Activated T-cell treated with anti-CD3 and anti-CD28 coated beads, Interleukin-2, amount 50 U/mL, for 48 hours (primary cell): ENCODE results near the gene TTC1.
"Not testable (repeated sequence)": the region's sequence is repeated elsewhere in the genome, so short reads cannot be mapped to it uniquely, and the experiment has no call there.

ENCODE experiments used
- DNase-seq, 2 experiments: peaks; one replicate each; pipeline ENCODE4 v3.0.0-alpha.2; 2020

TTC1 gene

DNA sequence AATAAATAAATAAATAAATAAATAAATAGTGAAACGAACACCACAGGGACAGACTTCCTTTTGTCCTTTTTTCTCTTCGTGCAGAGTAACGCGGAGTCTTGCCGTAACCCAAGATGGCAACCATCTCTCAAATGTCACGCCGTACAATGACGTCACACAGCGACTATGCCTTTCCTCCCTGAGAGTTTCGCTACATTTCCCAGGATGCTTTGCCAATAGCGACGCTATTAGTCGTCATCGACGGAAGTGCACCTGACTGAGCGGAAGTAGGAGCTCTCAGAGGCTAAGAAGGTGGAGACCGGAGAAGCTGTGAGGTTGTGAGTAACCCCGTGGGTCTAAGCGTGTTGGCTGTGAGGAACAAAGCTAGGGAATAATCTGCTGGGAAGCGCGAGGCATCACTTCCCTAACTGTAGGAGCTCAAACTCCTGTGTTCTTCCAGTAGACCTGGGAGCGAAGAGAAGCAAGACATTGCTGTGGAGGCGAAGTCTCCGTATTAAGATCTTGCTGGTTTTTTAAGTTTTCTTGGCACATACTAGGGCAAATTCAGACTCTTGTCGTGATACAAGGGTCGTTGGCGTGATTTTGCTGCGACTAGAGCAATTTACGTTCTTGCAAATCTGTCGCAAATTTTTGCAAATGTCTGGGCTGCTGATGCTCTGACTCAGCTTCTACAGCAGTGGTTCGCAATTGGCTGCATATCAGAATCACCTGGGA is at the start of gene TTC1:
TSS of gene TTC1 (plus strand) at position 263 of the 714 bp plus-strand sequence. CDS start 1,390 bp downstream, outside the sequence.
- peak; percentile 88 to 89 for DNase-seq

DNA sequence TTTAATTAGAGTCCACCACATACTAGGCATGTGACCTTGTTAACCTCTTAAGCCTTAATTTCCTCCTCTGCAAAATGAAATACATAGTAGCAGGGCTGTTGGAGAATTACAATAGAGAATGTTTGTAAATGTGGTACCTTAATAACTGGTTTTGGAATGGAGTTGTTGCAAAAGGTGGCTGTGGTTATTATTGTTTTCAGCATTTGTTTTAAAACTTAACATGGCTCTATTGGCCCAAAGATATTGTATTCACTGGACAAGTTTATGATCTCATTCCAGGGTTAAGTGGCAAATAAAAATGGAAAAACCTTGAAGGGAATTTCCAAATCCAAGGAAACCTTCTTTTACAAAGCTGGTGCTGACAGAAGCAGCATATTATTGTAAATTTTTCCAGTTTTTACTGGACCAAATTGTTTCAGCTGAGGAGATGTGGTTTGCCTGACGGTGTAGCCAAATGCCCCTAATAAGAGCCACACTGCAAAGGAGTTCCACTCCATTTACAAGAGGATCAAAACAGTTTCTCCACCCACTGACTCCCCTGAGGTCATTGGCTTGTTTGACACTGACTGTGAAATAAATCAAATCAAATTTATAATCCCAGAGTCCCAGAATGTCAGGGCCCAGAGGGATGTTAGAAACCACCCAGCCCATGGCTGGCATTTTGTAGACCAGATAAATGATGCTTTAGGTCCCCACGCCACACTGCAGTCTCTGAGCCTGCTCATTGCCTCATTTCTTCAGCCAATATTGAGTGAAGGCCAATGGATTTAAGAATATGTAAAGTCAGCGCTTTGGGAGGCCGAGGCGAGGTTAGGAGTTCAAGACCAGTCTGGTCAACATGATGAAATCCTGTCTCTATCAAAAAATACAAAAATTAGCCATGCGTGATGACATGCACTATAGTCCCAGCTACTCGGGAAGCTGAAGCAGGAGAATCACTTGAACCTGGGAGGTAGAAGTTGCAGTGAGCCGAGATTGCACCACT is 47.5 kb upstream of the TTC1 start:
- DNase-seq = no peak

DNA sequence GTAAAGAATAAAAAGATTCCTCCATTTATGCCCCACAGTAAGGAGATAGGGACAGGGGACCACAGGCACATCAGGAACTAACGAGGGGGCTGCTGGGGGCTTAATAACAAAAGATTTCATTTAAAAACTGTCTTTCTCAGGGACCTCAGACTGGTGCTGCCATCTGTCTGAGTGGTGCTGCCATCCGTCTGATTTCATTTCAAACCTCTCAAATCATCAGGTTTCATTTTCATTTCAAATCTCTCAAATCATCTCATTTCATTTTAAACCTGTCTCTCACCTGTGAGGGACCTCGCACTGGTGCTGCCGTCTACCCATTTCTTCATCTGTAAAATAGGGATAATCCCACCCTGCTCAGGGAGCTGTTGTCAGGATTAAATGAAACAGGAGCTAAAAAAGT is 46.7 kb upstream of the TTC1 start:
- DNase-seq = no peak

DNA sequence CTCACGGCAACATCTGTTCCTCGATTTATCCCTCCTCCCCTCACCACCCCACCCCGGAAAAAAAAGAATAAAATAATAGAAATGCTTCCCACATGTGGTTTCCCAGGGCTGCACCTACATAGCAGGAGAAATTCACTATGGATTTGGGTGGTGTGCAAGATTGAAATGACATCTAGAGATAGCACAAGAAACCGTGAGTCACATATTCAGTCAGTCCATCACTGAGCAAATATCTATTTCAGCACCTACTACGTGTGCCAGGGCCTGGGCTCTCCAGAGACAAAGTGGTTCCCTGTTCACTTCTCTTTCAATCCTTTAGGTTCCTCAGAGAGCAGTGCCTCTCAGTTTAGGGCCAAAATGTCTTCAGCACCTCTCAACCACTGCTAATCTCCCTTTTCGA is 45.0 kb upstream of the TTC1 start:
- DNase-seq = no peak

- DNase-seq = peak; percentile 42 to 44
These were observed 43.7 kb upstream of the TTC1 start for GRCh38 chr5:159965031-159965837.

- not testable (repeated sequence) for DNase-seq
These were observed 43.2 kb upstream of the TTC1 start for GRCh38 chr5:159965838-159966128.

GRCh38 chr5:159969966-159970365 is 39.0 kb upstream of the TTC1 start:
- DNase-seq = no peak

- no peak for DNase-seq
These were observed 37.9 kb upstream of the TTC1 start for GRCh38 chr5:159971038-159971437.

DNA sequence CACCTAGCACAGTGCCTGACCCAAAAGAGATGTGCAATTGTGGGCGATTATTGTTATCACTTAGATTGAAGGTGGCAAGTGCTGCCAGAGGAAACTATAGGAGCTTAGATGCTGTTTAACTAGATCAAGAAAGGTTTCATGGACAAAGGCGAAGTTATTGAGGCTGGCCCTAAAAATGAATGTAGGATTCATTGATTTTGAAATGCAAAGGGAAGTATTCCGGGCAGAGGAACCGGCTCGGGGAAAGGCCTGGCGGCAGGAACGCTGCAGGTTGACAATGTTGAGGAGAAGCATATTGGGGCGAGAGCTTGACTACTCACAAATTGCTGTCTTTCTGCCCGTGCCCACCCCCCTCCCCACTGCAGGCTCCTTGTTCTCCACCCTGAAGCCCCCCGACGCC is 37.4 kb upstream of the TTC1 start:
- no peak for DNase-seq

DNA sequence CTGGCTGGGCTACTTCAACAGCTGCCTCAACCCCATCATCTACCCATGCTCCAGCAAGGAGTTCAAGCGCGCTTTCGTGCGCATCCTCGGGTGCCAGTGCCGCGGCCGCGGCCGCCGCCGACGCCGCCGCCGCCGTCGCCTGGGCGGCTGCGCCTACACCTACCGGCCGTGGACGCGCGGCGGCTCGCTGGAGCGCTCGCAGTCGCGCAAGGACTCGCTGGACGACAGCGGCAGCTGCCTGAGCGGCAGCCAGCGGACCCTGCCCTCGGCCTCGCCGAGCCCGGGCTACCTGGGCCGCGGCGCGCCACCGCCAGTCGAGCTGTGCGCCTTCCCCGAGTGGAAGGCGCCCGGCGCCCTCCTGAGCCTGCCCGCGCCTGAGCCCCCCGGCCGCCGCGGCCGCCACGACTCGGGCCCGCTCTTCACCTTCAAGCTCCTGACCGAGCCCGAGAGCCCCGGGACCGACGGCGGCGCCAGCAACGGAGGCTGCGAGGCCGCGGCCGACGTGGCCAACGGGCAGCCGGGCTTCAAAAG is 36.9 kb upstream of the TTC1 start:
- DNase-seq = peak in 1 of 2 experiments; percentile 25

DNA sequence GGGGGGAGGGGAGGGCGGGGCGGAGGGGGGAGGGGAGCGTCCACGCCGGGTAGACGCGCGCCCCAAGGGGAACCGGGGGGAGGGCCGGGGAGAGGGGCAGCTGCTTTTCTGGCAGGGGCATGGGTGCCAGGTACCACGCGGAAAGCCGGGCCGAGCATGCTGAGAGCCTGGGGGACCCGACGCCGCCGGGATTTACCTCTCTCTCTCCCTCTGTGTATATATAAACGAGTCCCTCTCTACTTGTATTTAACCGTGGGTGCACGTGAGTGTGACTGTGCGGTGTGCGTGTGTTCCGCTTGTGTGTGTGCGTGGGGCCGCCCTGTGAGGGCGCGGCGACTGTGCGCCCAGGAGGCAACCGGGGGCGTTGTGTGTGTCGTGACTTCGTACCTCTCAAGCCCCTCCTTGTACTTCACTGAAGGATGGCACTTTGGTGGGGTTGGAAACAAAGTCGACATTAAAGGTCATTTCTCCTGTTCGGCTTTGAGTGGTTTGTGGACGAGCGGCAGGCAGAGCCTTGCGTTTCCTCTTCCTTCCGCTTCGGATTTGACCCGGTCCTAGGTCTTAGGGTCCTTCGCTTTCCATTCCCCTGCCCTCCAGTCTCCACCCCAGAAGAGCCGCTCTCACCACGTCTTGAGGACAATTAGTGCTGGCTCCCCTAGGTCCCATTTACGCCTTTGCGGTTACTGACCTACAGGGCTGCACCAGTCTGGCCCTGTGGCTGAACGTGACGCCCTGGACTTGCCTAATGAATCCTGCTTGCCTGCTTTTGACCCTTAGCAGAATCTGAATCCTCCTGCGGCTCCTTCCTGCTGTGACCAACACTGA is 36.2 kb upstream of the TTC1 start:
- DNase-seq = no peak

DNA sequence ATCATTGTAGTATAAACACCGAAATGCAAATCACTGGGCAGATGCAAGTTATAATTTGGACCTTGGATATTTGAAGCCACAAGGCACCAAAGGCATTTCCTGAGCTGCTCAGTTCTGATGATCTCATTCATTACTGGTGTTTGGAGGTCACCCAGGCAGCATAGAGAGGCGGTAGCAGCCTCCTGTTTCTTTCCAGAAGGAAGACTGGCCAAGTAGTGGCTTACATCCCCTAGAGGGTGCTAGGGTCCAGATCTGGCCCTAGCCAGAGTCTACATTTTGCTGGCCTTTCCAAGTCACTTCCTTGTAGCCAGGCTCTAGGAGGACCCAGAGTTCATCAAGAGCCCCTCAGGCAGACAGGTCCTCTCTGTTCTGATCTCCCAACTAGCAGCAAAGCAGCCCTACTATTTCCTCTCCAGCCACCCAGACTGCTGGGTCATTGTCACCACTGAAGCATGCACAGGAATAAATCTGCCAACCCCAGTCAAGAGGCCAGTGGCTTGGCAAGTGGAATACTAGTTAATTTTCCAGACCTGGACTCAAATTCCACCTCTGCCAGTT is 33.4 kb upstream of the TTC1 start:
- no peak for DNase-seq

- DNase-seq = no peak
These were observed 32.0 kb upstream of the TTC1 start for GRCh38 chr5:159976921-159977320.

- DNase-seq = no peak
These were observed 30.6 kb upstream of the TTC1 start for GRCh38 chr5:159978358-159978757.

DNA sequence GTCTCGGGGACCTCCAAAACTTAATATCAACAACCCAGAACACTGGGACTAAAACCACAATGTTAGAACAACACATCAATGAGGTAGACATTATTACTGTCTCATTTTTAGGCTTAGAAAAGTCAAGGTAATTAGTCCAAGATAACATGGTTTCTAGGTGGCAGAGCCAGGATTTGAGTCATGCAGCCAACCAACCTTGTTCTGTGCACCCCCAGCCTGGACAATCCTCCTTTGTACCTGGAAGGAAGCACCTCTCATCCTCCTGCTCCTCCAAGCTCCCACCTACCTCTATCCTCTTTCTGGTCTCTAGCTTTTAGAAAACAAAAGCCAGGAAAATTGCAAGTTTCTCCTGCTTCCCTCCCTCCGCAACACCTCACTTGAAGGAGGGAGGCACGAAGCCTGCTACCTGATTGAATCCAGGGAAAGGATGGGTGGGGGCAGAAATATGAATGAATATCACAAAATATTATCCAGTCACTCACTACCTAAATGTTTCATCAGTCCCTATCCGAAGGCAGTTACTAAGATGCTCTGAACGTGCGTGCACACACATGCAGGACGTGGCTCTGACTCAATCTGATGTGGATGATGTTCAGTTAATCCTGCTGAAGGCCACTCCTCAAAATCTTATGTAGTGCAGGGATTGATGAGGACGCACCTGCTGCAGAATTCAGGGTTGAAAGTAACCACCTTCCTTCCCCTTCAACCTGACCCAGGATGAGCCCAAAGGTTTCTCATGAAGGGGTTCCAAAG is 26.3 kb upstream of the TTC1 start:
- no peak for DNase-seq

- peak; percentile 79 to 84 for DNase-seq
These were observed 21.8 kb upstream of the TTC1 start for GRCh38 chr5:159987031-159987674.

DNA sequence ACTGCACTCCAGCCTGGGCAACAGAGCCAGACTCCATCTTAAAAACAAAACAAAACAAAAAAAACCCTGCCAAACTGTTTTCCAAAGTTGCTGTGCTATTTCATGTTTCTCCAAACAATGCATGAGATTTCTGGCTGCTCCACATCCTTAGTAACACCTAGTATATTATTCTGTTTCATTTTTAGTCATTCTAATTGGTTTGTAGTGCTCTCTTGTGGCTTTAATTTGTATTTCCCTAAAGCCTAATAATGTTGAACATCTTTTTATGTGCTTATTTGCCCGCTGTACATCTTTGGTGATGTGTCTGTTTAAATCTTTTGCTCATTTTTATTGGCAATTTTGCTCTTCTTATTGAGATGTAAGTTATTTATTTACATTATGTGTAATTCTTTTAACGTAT is 18.4 kb upstream of the TTC1 start:
- DNase-seq = no peak

DNA sequence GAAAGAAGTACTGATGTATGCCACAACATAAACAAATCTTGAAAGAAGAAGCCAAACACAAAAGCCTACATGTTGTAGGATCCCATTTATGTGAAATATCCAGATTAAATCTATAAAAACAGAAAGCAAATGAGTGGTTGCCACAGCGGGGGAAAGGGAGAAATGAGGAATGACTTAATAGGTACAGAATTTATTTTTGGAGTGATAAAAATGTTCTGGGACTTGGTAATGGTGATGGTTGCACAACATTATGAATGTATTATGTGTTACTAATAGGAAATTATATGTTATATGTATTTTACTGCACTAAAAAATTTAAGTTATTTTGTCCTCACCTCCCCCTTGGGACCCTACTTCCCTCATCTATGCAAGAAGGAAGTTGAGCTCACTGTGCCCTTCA is 16.4 kb upstream of the TTC1 start:
- DNase-seq = no peak

DNA sequence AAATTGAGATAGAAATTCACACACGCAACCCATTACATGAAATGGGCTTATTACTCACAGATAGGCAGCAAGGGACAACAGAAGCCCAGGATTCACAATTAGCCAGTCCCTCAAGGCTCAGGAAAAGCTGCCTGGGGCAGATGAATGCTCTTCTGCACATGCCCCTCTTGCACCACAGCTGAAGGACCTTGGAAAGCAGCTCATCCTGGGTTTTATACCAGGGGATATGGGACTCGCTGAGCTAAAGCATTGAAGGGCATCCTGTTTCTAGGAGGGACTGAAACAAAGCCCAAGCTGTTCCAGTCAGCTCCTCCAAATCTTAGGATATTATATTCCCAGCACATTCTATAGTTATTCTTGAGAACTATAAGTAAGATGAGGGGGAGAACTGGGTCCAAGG is 15.7 kb upstream of the TTC1 start:
- no peak for DNase-seq

DNA sequence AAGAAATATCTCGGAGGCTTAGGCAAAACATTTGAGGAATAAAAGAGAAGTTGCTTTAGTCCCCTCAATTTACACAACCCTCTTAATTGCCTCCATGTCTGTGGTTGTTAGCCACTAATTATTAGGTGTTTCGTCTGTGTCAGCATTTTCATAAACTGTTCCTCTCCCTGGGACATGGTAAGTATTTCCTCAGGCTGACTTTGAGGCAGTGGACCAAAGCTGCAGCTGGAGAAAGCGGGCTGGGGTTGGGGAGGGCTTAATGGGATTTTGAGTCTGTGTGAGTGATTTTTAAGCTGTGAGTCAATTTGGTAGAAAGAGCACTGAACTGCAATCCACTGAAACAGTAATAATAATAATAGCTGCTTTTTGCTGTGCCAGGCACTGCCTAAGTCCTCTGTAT is 13.0 kb upstream of the TTC1 start:
- DNase-seq = no peak

DNA sequence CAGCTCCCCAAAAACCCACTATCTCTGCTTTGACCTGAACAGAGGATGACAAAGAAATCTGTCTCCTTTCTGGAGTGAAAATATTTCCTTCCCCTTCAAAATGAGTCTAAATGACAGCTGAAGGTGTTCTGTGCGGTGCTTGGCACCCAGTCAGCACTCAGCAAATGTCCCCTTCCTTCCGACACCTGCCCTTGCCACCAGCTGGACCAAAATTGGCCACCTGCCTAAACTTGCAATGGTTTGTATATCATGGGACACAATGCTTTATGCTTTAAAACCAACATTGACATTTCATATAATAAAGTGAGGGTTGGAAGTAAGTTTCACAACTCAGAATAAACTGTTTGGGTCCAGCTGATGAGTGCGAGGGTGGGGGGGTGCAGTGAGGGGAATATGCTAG is 7.5 kb upstream of the TTC1 start:
- DNase-seq = no peak
